ENCODE measurements around the gene B3GNT9.
"Not testable (repeated sequence)": the region's sequence is repeated elsewhere in the genome, so short reads cannot be mapped to it uniquely, and the experiment has no call there.

Gene B3GNT9

GRCh38 chr16:67129422-67129821 is 21.4 kb downstream of the B3GNT9 start:
- no peak for DNase-seq (ENCODE audit: low spot score)
- no peak for TF ChIP-seq CTCF (IDR thresholded peaks at IDR 0.05; ENCODE audit: extremely low read depth, missing control alignments)

GRCh38 chr16:67128887-67129286 is 21.9 kb downstream of the B3GNT9 start:
- TF ChIP-seq CTCF (IDR thresholded peaks at IDR 0.05; ENCODE audit: extremely low read depth, missing control alignments), result no peak
- no peak for DNase-seq (ENCODE audit: low spot score)

- no peak for DNase-seq (ENCODE audit: low spot score)
- no peak for TF ChIP-seq CTCF (IDR thresholded peaks at IDR 0.05; ENCODE audit: extremely low read depth, missing control alignments)
These were observed 22.4 kb downstream of the B3GNT9 start for GRCh38 chr16:67128417-67128816.

- not testable (repeated sequence) for DNase-seq (ENCODE audit: low spot score)
These were observed 28.0 kb downstream of the B3GNT9 start for GRCh38 chr16:67122799-67123198.

- TF ChIP-seq CTCF (IDR thresholded peaks at IDR 0.05; ENCODE audit: extremely low read depth, missing control alignments), result no peak
- DNase-seq (ENCODE audit: low spot score), result no peak
These were observed 30.8 kb downstream of the B3GNT9 start for GRCh38 chr16:67120025-67120424.

GRCh38 chr16:67117716-67118115 is 33.1 kb downstream of the B3GNT9 start:
- DNase-seq (ENCODE audit: low spot score), result no peak
- no peak for TF ChIP-seq CTCF (IDR thresholded peaks at IDR 0.05; ENCODE audit: extremely low read depth, missing control alignments)

GRCh38 chr16:67116388-67117311 is 34.1 kb downstream of the B3GNT9 start:
- no peak for DNase-seq (ENCODE audit: low spot score)
- no peak for TF ChIP-seq CTCF (IDR thresholded peaks at IDR 0.05; ENCODE audit: extremely low read depth, missing control alignments)

GRCh38 chr16:67115639-67116038 is 35.2 kb downstream of the B3GNT9 start:
- DNase-seq (ENCODE audit: low spot score), result no peak
- no peak for TF ChIP-seq CTCF (IDR thresholded peaks at IDR 0.05; ENCODE audit: extremely low read depth, missing control alignments)
